Lung (tissue), 12 donors: ENCODE data around the gene ETF1. TPM values are rescaled to one million over a fixed set of nuclear protein-coding genes. Genes with fewer than 3 reads are reported as not detected.

Experiments
- ATAC-seq: fragments of 200-7000 bp; cut with Tn5 transposase; one replicate; pipeline ENCODE4 v1.9.1; 2020; ENCODE audit warnings: moderate number of reproducible peaks; ENCODE audit not compliant: insufficient read depth, low FRiP score
- DNase-seq, 3 donors: peaks; one replicate each; pipeline ENCODE4 v3.0.0-alpha.2; 2013 to 2017
- H3K27ac ChIP-seq, 2 donors: one replicate each; pipeline ENCODE4 v1.5.1; 2013; ENCODE audit warnings: mild to moderate bottlenecking in 2 of 2, moderate library complexity in 2 of 2, control low read depth in 1 of 2, inconsistent platforms in 1 of 2, low read depth in 1 of 2, low read length in 1 of 2
- H3K27me3 ChIP-seq, 3 donors: one replicate each; pipeline ENCODE4 v1.5.1; 2013; ENCODE audit warnings: low read length in 2 of 3; ENCODE audit not compliant: control insufficient read depth in 3 of 3, insufficient read depth in 3 of 3
- H3K36me3 ChIP-seq, 4 donors: one replicate each; pipeline ENCODE4 v1.5.1; 2013; ENCODE audit warnings: low read length in 4 of 4, mild to moderate bottlenecking in 1 of 4, moderate library complexity in 1 of 4; ENCODE audit not compliant: control insufficient read depth in 4 of 4, insufficient read depth in 4 of 4
- H3K4me1 ChIP-seq, 5 donors: one replicate each; pipeline ENCODE4 v1.5.1; 2013; ENCODE audit warnings: low read length in 5 of 5, mild to moderate bottlenecking in 2 of 5, moderate library complexity in 1 of 5; ENCODE audit not compliant: control insufficient read depth in 5 of 5, insufficient read depth in 5 of 5
- H3K4me3 ChIP-seq: one replicate; pipeline ENCODE4 v1.5.1; 2013; ENCODE audit warnings: mild to moderate bottlenecking, control low read depth, moderate library complexity
- H3K9ac ChIP-seq, 2 donors: one replicate each; pipeline ENCODE4 v1.5.1; 2013; ENCODE audit warnings: low read length in 2 of 2, control low read depth in 1 of 2; ENCODE audit not compliant: insufficient read depth in 1 of 2
- H3K9me3 ChIP-seq, 4 donors: one replicate each; pipeline ENCODE4 v1.5.1; 2013; ENCODE audit warnings: low read length in 3 of 4, mild to moderate bottlenecking in 1 of 4, moderate library complexity in 1 of 4; ENCODE audit not compliant: control insufficient read depth in 4 of 4, insufficient read depth in 3 of 4
- CTCF ChIP-seq: IDR thresholded peaks from 2 replicates; pipeline ENCODE4 v1.5.1; 2012; ENCODE audit warnings: mild to moderate bottlenecking; ENCODE audit errors: control extremely low read depth, extremely low read depth
- WGBS, 2 donors: extraction: QIAGEN DNeasy Blood & Tissue Kit; methylation state at CpG; one replicate each; pipeline ENCODE4 v1.1.7; 2013; 5-methylcytosine and 5-hydroxymethylcytosine counted together
- polyA plus RNA-seq, 2 donors: library from polyadenylated mRNA; stranded (reverse); fragments of 200-250 nt; gene quantifications; one replicate each; pipeline ENCODE4 v1.2.1, GENCODE V29; 2013
- total RNA-seq, 2 donors: library from RNA; depleted of rRNA in 1 of 2; stranded (reverse); fragments of >200 nt in 1 of 2; gene quantifications; one replicate each; pipeline ENCODE4 v1.2.1, GENCODE V29; 2014 to 2021
- donor health status: control.
- donor health status: control.
- donor health status: Bipolar disorder and iron deficiency.
- donor health status: healthy.
- donor health status: DM: yes; HTN: yes; CAD: no.

ETF1 gene
- total and polyA plus RNA-seq, 4 donors: 36.9 to 99.2 (median 62.8) TPM

GRCh38 chr5:138470322-138471051 lies 72.5 kb downstream of the ETF1 start:
- ATAC-seq (no peak), DNase-seq (peak in 2 of 3 donors; percentile 69 to 75)
- Histone ChIP-seq H3K27ac (no peak overlapping the region), H3K9me3 (no peaks in the 10 kb centered on the region), H3K4me3 (no peak overlapping the region), H3K4me1 (peaks cover 0 to 13% (median 0%) of the 10 kb centered on the region in 5 donors), H3K36me3 (peaks cover 0 to 9% (median 3%) of the 10 kb centered on the region in 4 donors), H3K9ac (no peak overlapping the region), H3K27me3 (peaks cover 0 to 6% (median 0%) of the 10 kb centered on the region in 3 donors)
- no peak for TF ChIP-seq CTCF
- 87 to 96% methylated on average over 3 of the region's 3 CpGs for WGBS, 2 donors

GRCh38 chr5:138469540-138470321 lies 73.3 kb downstream of the ETF1 start:
- Histone ChIP-seq H3K4me1 (peaks cover 0 to 13% (median 0%) of the 10 kb centered on the region in 5 donors), H3K27me3 (peaks cover 0 to 6% (median 0%) of the 10 kb centered on the region in 3 donors), H3K9ac (no peak overlapping the region), H3K36me3 (peaks cover 0 to 9% (median 3%) of the 10 kb centered on the region in 4 donors), H3K9me3 (no peaks in the 10 kb centered on the region), H3K4me3 (no peak overlapping the region), H3K27ac (peak overlapping the region in 1 of 2 donors; percentile 32)
- no peak for ATAC-seq
- no peak for TF ChIP-seq CTCF
- 69 to 90% methylated on average over 8 of the region's 8 CpGs for WGBS, 2 donors
- peak in 2 of 3 donors; percentile 76 to 86 for DNase-seq

- peaks cover 0 to 9% (median 3%) of the 10 kb centered on the region in 4 donors for H3K36me3 ChIP-seq
- H3K27me3 ChIP-seq: peaks cover 0 to 6% (median 0%) of the 10 kb centered on the region in 3 donors
- no peaks in the 10 kb centered on the region for H3K9me3 ChIP-seq
- TF ChIP-seq CTCF: no peak
- no peak overlapping the region for H3K4me3 ChIP-seq
- no peak overlapping the region for H3K27ac ChIP-seq
- ATAC-seq (no peak), DNase-seq (peak in 2 of 3 donors; percentile 69 to 74)
- peaks cover 0 to 17% (median 0%) of the 10 kb centered on the region in 5 donors for H3K4me1 ChIP-seq
- WGBS, 2 donors: 92 to 93% methylated on average over 8 of the region's 8 CpGs
- H3K9ac ChIP-seq: no peak overlapping the region
Observed at GRCh38 chr5:138468966-138469539, 74.0 kb downstream of the ETF1 start.
